ENCODE data around the gene PKD1.

Gene PKD1

GRCh38 chr16:2064368-2064945, 71.2 kb downstream of the PKD1 start:
- DNase-seq: no peak

DNA sequence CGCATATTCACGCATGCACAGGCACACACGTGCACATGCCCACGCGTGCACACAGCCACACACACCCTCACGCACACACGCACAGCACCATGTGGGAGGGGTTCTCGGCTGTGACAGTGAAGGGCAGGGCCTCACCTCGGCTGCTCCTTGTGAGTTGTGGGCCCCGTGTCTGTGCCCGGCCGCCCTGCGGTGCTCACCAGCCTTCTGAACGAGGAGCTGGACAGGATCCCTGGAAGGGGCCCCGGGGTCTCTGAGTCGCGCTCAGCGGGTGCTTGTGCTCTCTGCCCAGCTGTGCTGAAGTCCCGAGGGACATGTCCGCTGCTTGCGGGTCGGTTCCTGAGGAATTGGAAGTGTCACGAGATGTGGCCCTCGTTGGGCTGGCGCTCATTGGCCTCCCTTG, 71.8 kb downstream of the PKD1 start:
- no peak for DNase-seq

GRCh38 chr16:2062801-2063200, 72.9 kb downstream of the PKD1 start:
- no peak for DNase-seq

- DNase-seq: no peak
These were observed 74.2 kb downstream of the PKD1 start for GRCh38 chr16:2061526-2061925.

DNA sequence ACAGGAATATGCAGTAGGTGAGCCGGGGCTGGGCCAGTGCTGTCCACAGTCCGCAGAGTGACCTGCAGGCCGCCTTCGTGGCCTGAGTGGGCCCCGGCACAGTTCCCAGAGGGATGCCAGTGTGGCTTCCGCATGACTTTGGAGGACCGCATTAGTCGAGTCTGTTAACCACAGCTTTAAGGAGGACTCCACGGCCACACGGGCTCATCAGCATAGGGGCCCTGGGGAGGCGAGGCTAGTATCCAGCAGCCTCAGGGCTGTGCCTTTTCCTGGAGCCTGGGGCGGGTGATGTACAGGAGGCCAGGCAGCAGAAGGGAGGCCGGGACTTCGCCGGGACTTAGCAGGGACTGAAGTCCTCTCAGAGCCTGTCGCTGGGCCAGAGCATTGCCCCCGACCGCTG, 74.7 kb downstream of the PKD1 start:
- DNase-seq: no peak

- no peak for DNase-seq
These were observed 75.4 kb downstream of the PKD1 start for GRCh38 chr16:2060346-2060745.

DNA sequence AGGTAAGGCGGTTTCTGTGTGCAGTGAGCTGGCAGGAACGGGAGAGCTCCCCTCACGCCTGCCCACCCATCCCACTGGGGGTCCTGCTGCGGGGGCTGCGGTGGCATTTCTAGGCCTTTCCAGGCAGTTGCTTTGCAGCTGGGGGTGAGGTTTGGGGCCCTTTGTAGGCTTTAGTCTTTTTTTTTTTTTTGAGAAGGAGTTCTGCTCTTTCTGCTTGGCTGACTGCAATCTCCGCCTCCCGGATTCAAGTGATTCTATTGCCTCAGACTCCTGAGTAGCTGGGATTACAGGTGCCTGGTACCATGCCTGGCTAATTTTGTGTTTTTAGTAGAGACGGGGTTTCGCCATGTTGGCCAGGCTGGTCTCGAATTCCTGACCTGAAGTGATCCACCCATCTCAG, 76.8 kb downstream of the PKD1 start:
- DNase-seq: no peak

GRCh38 chr16:2058420-2058819, 77.3 kb downstream of the PKD1 start:
- DNase-seq: no peak

DNA sequence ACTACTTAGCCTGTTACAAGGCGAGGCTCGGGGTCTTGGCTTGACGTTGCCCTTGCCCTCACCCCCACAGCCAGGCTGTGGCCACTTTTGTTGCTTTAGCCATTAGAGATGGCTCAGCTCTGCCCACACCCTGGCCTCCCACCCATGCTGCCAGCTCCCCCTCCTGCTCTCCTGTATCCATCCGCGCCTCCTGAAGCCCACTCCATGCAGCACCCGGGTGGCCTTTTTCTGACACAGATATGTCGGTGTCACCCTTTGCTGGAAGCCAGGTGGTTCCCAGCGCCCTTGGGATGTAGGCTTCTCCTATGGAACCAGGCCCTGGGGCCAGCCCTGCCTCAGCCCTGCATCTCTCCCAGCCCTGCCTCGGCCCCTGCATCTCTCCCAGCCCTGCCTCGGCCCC, 78.3 kb downstream of the PKD1 start:
- DNase-seq: no peak

GRCh38 chr16:2056681-2057407, 78.9 kb downstream of the PKD1 start:
- DNase-seq: no peak

GRCh38 chr16:2056077-2056476, 79.6 kb downstream of the PKD1 start:
- DNase-seq: no peak

DNA sequence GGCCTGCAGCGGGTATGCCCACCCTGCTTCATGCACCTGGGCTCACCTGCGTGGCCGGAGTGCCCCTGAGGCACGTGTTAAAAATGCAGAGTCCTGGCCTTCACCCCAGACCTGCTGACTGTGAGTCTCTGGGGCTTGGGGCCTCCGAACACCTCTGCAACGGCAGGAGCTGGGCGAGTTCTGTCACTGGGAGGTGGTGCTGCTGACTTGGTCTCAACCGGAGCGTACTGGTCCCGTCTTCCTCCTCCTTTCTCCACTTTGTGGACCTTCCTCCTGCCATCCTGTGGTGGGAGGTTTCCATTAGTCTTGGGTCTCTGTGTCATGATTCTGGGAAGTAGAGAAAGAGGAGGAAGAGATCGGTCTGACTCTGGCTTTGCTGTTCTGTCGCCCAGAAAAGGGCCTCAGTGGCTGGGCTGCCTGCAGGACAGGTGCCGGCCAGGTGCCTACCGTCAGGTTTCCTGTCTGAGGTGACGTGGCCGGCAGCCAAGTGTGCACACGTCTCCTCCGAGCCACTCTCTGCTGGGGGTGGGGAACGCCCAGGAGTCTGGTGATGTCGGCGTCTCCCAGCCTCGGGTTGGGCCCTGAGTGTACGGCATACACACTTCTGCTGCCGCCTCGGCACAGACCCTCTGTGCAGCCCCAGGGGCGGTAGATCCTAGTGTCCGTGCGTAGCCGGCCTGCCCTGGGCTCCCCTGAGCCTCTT, 81.0 kb downstream of the PKD1 start:
- DNase-seq: no peak

GRCh38 chr16:2053897-2054296, 81.8 kb downstream of the PKD1 start:
- DNase-seq: no peak

GRCh38 chr16:2053211-2053610, 82.5 kb downstream of the PKD1 start:
- DNase-seq: no peak

DNA sequence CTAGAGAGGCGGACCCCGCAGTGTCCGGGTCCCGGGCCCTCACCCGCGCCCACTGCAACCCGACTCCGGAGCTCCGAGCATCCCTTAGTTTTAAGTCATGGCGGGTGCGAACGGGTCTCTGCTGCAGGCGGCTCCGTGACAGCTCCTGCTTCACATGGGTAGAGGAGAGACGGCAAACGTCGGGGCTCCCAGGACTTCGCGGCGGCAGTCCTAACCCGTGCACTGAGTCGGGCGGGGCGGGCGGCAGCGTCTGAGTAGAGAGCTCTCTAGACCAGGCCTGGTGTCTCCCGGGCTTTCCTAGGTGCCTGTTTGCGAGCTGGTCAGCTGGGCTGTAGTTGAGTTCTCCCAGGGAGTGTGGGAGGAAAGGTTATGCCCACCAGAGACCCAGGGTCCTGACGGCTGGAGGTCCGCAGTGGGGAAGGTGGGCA, 87.6 kb downstream of the PKD1 start:
- no peak for DNase-seq

DNA sequence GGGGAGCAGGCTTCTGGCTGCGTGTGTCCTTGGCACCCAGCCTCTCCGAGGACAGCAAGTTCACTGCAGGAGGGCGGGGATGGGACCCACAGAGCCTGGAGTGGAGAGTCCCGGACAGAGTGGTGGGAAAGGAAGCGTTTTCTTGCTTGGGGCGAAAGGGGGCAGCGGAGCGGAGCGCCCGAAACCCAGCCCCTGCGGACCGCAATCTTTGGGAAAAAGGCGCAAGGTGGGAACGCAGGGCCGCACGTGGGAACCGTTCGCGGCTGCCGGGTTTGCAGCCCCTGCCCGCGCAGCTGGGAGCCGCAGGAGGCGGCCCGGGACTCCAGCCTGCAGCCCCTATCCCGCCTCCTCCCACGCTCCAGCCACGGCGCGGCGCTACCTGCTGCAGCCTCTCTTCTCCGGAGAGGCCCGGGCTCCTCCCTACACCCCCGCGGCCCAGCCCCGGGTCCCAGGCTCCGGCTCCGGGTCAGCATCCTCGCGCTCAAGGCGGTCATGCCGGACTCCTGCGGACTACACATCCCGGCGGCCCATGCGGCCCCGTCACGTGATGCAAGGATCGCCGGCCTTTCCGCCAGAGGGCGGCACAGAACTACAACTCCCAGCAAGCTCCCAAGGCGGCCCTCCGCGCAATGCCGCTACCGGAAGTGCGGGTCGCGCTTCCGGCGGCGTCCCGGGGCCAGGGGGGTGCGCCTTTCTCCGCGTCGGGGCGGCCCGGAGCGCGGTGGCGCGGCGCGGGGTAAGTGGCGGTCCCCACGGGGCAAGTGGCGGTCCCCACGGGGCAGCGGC, 88.2 kb downstream of the PKD1 start, which contains the start of the genes NTHL1 and TSC2:
NTHL1 (minus strand) TSS at position 505 of the 786 bp plus-strand sequence; CDS start at position 494, 11 bp downstream.
TSC2 (plus strand) TSS at position 656 of the 786 bp plus-strand sequence. CDS start 631 bp downstream, outside the sequence.
- peak; percentile 87 for DNase-seq

GRCh38 chr16:2046893-2047329, 88.8 kb downstream of the PKD1 start:
- no peak for DNase-seq

DNA sequence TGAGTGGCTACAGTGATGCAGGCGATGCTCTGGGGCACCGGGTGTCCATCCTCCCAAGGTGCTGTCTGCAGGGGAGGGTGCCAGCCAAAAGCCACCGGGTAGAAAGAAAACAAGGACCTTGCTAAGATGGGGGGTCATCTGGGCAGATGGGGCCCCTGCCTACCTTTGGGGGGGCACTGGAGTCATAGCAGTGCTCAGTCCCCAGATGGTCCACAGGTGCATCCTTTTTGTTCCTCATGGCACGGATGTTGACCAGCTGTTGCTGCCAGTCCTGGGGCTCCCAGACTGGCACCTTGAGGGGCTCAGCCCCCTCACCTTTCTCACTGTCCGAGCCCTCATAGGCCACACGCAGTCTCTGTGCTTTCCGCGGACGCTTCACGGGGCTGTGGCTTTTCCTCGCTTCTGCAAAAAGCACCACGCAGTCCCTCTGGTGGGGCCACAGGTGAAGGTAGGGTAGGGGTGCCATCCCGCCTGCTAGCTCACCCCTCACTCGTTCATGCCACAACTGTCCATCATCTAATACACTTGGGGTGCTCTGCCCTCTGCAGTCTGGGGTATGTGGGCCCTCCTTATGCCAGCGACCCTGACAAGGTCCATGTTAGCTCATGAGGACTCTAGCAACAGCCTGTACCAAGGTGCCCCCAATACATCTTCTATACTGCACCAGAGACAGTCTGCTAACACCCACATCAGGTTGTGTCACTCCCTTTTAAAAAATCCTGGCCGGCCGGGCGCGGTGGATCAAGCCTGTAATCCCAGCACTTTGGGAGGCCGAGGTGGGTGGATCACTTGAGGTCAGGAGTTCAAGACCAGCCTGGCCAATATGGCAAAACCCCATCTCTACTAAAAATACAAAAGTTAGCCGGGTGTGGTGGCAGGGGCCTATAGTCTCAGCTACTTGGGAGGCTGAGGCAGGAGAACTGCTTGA, 89.5 kb downstream of the PKD1 start:
- no peak for DNase-seq

DNA sequence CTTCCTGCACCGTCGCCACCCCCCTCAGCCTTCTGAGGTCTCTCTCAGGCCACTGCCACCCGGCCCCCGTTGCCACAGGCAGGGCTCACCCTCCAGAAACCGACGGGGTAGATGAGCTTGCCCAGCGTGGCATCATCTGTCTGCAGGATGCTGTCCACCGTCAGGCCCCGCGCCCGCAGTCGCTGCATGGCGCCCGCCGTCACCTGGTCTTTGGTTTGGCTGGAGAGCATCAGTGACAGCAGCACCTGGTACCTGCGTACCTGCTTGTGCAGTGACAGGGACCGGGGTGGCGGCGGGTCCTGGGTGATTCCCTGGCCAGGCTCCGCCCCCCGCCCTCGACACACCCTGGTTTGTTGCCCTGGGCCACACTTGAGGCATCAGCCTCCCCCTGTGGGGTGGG, 91.2 kb downstream of the PKD1 start:
- DNase-seq: no peak

DNA sequence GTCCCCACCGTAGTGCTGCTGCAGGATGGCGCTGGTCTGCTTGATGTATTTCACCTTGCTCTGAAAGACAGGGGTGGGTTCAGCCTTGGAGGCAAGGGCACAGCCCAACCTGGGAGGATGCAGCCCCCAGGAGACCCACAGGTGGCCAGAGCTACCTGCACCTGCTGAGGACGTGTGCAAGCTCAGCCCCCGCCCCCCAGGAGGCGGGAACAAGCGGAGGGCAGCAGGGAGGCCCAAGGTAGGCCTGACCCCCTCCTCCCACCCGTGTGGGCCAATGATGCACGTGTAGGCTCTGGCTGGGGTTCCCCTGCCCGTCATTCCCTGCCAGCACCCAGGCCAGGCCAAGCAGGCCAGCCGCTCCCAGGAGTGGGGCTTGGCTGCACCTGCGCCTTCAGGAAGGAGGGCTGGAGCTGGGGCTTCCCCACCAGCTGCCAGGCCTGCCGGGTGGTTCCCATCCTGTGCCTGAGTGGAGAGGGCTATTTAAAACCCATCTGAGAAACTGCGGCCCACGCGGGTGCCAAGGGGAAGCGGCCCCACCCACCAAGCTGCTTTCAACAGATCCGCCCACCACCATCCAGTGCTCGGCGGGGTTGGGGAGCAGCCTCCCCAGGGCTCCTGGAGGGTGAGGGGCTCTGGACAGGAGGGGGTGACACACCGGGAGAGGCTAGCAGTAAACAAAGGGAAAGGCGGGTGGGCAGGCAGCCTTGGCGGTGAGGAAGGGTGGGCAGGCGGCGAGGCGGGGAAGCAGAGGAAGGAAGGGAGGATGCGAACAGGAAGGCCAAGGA, 91.8 kb downstream of the PKD1 start:
- DNase-seq: peak; percentile 69
